ENCODE data around the gene DOCK4.
A peak's percentile ranks its signal among the peaks of the same experiment; 100 is the strongest.

Gene DOCK4

GRCh38 chr7:112105584-112106530 is 100.3 kb downstream of the DOCK4 start:
- no peaks in the 10 kb centered on the region for H3K9me3 Mint-ChIP-seq
- H3K4me3 Mint-ChIP-seq: no peak overlapping the region
- H3K27ac Mint-ChIP-seq: no peak overlapping the region
- H3K27me3 Mint-ChIP-seq: no peaks in the 10 kb centered on the region
- no peak for ATAC-seq
- no peaks in the 10 kb centered on the region for H3K4me1 Mint-ChIP-seq
- H3K36me3 Mint-ChIP-seq: no peaks in the 10 kb centered on the region

GRCh38 chr7:112104120-112104519 is 102.1 kb downstream of the DOCK4 start:
- Mint-ChIP-seq H3K27me3 (no peaks in the 10 kb centered on the region), H3K9me3 (no peaks in the 10 kb centered on the region), H3K4me3 (no peak overlapping the region), H3K4me1 (no peaks in the 10 kb centered on the region), H3K36me3 (no peaks in the 10 kb centered on the region), H3K27ac (no peak overlapping the region)
- ATAC-seq: no peak

- no peaks in the 10 kb centered on the region for H3K27me3 Mint-ChIP-seq
- no peak overlapping the region for H3K27ac Mint-ChIP-seq
- no peak overlapping the region for H3K4me3 Mint-ChIP-seq
- H3K4me1 Mint-ChIP-seq: no peaks in the 10 kb centered on the region
- no peaks in the 10 kb centered on the region for H3K36me3 Mint-ChIP-seq
- ATAC-seq: no peak
- H3K9me3 Mint-ChIP-seq: no peaks in the 10 kb centered on the region
Measured at GRCh38 chr7:112103246-112103645, 103.0 kb downstream of the DOCK4 start.

- Mint-ChIP-seq H3K9me3 (no peaks in the 10 kb centered on the region), H3K4me3 (no peak overlapping the region), H3K27me3 (no peaks in the 10 kb centered on the region), H3K36me3 (no peaks in the 10 kb centered on the region), H3K4me1 (no peaks in the 10 kb centered on the region), H3K27ac (no peak overlapping the region)
- ATAC-seq: no peak
Measured at GRCh38 chr7:112101201-112101846, 104.9 kb downstream of the DOCK4 start.

- Mint-ChIP-seq H3K27ac (no peak overlapping the region), H3K4me3 (no peak overlapping the region), H3K4me1 (no peaks in the 10 kb centered on the region), H3K27me3 (no peaks in the 10 kb centered on the region), H3K36me3 (no peaks in the 10 kb centered on the region), H3K9me3 (no peaks in the 10 kb centered on the region)
- ATAC-seq: no peak
Measured at GRCh38 chr7:112097524-112097923, 108.7 kb downstream of the DOCK4 start.

GRCh38 chr7:112093409-112093808 is 112.8 kb downstream of the DOCK4 start:
- no peaks in the 10 kb centered on the region for H3K9me3 Mint-ChIP-seq
- no peaks in the 10 kb centered on the region for H3K36me3 Mint-ChIP-seq
- H3K27me3 Mint-ChIP-seq: no peaks in the 10 kb centered on the region
- no peak for ATAC-seq
- no peak overlapping the region for H3K4me3 Mint-ChIP-seq
- H3K4me1 Mint-ChIP-seq: no peaks in the 10 kb centered on the region
- no peak overlapping the region for H3K27ac Mint-ChIP-seq

GRCh38 chr7:112092709-112093395 is 113.3 kb downstream of the DOCK4 start:
- H3K4me1 Mint-ChIP-seq: no peaks in the 10 kb centered on the region
- H3K27me3 Mint-ChIP-seq: no peaks in the 10 kb centered on the region
- H3K9me3 Mint-ChIP-seq: no peaks in the 10 kb centered on the region
- no peaks in the 10 kb centered on the region for H3K36me3 Mint-ChIP-seq
- H3K4me3 Mint-ChIP-seq: no peak overlapping the region
- ATAC-seq: no peak
- H3K27ac Mint-ChIP-seq: no peak overlapping the region

- no peak overlapping the region for H3K4me3 Mint-ChIP-seq
- no peak overlapping the region for H3K27ac Mint-ChIP-seq
- ATAC-seq: no peak
- H3K27me3 Mint-ChIP-seq: no peaks in the 10 kb centered on the region
- no peaks in the 10 kb centered on the region for H3K9me3 Mint-ChIP-seq
- H3K4me1 Mint-ChIP-seq: no peaks in the 10 kb centered on the region
- no peaks in the 10 kb centered on the region for H3K36me3 Mint-ChIP-seq
Measured at GRCh38 chr7:112092306-112092705, 113.9 kb downstream of the DOCK4 start.

GRCh38 chr7:112091768-112092167 is 114.4 kb downstream of the DOCK4 start:
- no peak for ATAC-seq
- no peaks in the 10 kb centered on the region for H3K4me1 Mint-ChIP-seq
- no peaks in the 10 kb centered on the region for H3K9me3 Mint-ChIP-seq
- H3K4me3 Mint-ChIP-seq: no peak overlapping the region
- no peaks in the 10 kb centered on the region for H3K27me3 Mint-ChIP-seq
- no peak overlapping the region for H3K27ac Mint-ChIP-seq
- H3K36me3 Mint-ChIP-seq: no peaks in the 10 kb centered on the region

GRCh38 chr7:112089551-112089950 is 116.6 kb downstream of the DOCK4 start:
- Mint-ChIP-seq H3K9me3 (no peaks in the 10 kb centered on the region), H3K27ac (no peak overlapping the region), H3K36me3 (no peaks in the 10 kb centered on the region)

GRCh38 chr7:112088484-112089016 is 117.6 kb downstream of the DOCK4 start:
- no peaks in the 10 kb centered on the region for H3K9me3 Mint-ChIP-seq
- no peaks in the 10 kb centered on the region for H3K27me3 Mint-ChIP-seq
- no peak overlapping the region for H3K27ac Mint-ChIP-seq
- H3K4me3 Mint-ChIP-seq: no peak overlapping the region
- H3K4me1 Mint-ChIP-seq: peaks cover 17% of the 10 kb centered on the region
- no peaks in the 10 kb centered on the region for H3K36me3 Mint-ChIP-seq
- ATAC-seq: no peak

More at GRCh38 chr7:112089551-112089950, 116.6 kb downstream of the DOCK4 start:
- no peaks in the 10 kb centered on the region for H3K27me3 Mint-ChIP-seq
- no peak for ATAC-seq
- H3K4me3 Mint-ChIP-seq: no peak overlapping the region
- H3K4me1 Mint-ChIP-seq: peaks cover 7% of the 10 kb centered on the region

GRCh38 chr7:112086496-112087254 is 119.5 kb downstream of the DOCK4 start:
- H3K27ac Mint-ChIP-seq: no peak overlapping the region
- peaks cover 21% of the 10 kb centered on the region for H3K4me1 Mint-ChIP-seq
- no peak for ATAC-seq
- no peak overlapping the region for H3K4me3 Mint-ChIP-seq
- no peaks in the 10 kb centered on the region for H3K27me3 Mint-ChIP-seq
- no peaks in the 10 kb centered on the region for H3K9me3 Mint-ChIP-seq
- no peaks in the 10 kb centered on the region for H3K36me3 Mint-ChIP-seq

GRCh38 chr7:112084520-112084971 is 121.7 kb downstream of the DOCK4 start:
- Mint-ChIP-seq H3K4me3 (no peak overlapping the region), H3K4me1 (peaks cover 35% of the 10 kb centered on the region), H3K27ac (no peak overlapping the region), H3K36me3 (no peaks in the 10 kb centered on the region), H3K9me3 (no peaks in the 10 kb centered on the region), H3K27me3 (no peaks in the 10 kb centered on the region)
- ATAC-seq: peak; percentile 58

- Mint-ChIP-seq H3K27me3 (no peaks in the 10 kb centered on the region), H3K9me3 (no peaks in the 10 kb centered on the region), H3K27ac (no peak overlapping the region), H3K36me3 (no peaks in the 10 kb centered on the region), H3K4me3 (no peak overlapping the region), H3K4me1 (peaks cover 35% of the 10 kb centered on the region)
- no peak for ATAC-seq
Measured at GRCh38 chr7:112083776-112084355, 122.3 kb downstream of the DOCK4 start.

Measured in stimulated activated memory B cell treated with anti-CD40 and anti-IgM and Interleukin-4, amounts not matched to agents 10 μg/mL and 1 μg/mL and 100 μg/mL, for 72 hours (primary cell).